T-helper 22 cell (primary cell): ENCODE data around the gene LRMDA.

Experiments
- DNase-seq: peaks from one replicate; pipeline ENCODE4 v3.0.0-alpha.2; 2020; ENCODE audit warnings: low read depth

LRMDA gene

DNA sequence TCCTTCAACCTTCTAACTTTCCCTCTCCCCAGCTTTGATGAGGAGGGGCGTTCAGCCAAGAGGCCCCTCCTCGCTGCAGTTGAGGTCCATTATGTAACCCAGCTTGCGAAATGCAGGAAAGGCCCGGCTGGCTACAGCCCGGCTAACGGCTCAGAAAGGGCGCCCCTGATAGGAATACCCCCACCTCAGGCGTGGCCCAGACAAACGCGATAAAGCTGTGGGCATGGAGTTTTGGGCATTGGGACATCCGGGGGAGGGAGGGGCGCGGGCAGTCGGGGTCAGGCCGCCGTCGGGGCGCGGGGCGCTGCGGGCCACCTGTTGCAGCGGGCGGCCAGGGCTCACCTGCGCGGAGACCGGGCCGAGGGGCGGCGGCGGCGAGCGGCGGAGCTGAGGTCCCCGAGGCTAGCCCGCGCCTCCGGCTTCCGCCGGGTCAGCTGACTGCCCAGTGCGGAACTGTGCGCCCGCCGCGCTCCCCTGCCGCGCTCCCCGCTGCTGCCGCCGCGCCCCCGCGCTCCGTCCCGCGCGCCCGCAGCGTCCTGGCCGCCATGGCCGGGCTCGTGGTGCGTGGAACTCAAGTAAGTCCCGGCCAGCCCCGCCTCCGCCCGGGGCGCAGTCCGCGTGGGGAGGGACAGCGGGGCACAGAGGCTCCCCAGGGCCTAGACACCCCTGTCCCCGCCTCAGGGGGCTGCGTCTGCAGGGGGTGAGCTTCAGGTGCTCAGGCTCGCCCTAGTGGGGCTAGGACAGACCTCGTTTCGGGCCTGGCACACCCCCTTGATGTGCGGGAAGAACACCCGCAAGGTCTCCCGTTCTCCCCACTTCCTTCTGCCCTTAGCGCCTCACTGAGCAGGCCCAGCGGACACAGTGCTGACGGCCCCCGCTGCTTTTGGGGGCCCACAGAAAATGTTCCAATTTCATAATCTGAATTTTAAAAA lies at the start of gene LRMDA:
Gene LRMDA (plus strand): TSS at position 445 of the 932 bp plus-strand sequence.
- DNase-seq: no peak

DNA sequence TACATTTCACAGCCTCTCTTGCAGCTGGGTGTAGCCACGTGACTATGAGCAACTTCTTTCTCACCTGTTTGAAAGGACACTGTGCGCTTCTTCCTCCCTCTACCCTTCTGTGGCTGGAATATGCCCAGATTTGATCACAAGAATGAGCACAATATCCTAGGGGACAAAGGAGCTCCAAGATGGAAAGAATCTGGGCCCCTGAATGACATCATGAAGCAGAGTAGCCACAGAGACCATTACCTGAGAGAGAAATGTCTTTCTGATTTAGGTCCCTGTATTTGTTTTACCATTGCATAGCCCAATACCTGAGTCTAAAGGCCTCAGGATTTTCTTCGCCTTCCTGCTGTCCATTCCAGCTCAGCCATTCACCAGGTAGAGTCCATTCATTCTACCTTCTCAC lies 45.3 kb upstream of the LRMDA start:
- DNase-seq: no peak

DNA sequence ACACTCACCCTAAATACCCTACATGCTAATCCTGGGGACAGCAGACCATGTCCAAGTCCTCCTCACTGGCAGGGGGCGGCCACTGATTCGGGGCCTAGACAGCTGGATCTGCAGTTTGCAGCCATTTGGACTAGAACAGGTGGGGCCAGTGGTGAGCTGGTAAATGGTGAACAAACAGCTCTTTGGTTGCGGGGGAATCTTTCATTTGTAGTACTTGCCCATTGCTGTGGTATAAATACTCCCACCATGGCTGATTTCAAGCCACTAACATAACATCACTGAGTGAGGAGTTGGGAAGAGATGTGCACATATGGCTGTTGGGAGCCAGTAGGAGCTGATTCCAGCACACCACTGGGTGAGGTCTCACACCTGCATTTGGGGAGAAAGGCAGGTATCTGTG lies 43.3 kb upstream of the LRMDA start:
- DNase-seq: no peak

DNA sequence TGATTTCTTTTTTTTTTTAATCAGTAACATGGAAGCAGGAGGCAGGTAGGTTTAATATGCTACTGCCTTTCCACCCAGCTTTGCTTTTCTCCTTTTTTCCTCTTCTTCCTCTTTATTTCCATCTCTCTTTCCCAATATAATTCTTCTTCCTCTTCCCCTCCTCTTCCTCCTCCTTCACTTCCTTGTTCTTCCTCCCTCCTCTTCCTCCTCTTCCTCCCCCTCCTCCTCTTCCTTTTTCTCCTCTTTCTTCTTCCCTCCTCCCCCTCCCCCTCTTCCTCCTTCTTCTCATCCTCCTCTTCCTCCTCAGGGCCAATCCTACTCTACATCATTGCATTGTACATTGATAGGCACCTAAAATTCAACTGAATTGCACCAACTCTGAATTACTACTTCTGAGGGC lies 41.2 kb upstream of the LRMDA start:
- DNase-seq: no peak

DNA sequence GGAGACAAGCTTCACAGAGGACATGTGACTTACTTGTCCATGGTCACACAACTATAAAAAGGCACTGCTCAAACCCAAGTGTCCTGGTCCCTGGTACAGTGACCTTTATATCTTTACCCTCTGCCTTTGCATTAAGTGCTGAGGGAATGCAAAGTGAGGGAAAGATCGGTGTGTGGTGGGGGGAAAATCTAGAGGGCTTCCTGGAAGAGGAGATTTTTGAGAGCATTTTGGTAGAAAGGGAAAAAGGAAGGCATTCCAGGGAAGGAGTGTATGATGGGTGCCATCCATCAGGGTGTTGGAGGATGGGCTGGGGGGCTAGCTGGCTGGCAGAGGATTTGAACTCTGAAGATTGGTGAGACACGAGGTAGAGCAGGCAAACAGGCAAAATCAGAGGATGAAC lies 39.2 kb upstream of the LRMDA start:
- no peak for DNase-seq

DNA sequence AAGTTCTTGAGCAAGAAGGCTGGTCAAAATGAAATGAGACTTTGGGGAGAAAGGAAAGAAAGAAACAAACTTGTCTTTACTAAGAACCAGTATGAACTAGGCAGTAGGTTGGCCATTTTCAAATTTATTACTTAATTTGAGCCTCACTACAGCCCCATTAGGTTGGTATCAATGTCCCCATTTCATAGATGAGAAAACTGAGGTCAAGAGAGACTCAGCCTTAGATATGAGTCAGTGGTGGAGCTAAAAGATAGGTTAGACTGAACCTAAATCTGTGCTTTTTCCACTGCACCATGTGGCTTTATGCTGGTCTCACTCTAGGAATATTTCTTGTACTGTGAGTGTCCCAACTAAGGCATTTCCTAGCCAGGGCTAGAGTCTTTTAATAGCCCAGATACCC lies 38.7 kb upstream of the LRMDA start:
- DNase-seq: no peak

DNA sequence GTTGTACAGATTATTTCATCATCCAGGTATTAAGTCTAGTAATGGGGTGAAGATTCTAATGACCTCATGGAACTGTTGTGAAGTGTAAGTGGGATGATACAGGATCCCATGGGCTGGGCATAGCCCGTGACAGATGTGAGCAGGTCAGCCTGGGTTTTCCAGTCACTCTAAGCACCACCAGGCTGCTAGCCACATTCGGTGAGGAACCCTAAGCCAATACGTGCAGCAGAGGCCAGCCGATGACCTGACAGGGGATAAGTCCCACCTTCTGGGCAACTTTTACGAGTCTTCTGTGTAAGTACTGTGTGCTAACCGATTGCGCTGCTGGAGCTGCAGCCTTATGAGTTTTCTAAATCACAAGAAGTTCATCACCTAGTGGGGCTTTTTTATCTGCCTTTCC lies 37.2 kb upstream of the LRMDA start:
- DNase-seq: no peak

DNA sequence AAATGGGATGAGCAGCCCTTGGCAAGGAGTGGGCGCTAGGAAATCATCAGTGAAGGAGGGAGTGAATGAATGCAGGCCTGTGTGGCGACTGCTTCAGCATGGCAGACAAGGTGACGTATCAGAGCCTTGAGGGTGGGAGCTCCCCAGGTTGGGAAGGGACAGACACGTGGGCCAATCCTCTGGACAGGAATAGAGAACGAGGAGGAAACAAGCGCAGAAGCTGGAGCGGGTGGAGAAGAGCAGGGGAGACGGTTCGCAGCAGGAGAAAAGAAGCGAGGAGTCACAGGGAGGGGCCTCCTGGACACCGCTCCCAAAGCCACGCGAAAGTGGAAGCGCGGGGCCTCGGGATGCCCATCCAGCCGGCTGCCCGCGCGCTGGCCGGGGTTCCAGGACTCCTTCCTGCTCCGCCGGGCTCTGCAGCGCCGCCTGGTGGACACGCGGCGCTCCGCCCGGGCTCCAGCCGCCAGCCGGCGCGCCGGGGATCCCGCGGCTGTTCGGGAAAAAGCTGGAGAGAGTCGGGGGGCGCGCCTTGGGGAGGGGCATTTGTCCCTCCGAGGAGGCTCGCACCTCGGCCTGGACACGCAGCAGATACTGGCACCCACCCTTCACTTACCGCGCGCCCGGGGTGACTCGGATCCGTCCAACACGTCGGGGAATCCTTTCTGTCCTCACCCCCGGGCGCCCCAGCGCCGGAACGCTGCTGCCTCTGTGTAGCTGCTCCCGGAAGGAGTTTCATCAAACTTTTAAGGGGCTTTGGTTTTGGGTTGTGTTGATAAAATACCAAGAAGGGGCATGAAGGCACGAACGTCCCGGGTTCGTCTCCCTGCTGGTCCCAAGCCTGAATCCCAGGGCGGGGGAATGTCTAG lies 36.1 kb upstream of the LRMDA start:
- no peak for DNase-seq

DNA sequence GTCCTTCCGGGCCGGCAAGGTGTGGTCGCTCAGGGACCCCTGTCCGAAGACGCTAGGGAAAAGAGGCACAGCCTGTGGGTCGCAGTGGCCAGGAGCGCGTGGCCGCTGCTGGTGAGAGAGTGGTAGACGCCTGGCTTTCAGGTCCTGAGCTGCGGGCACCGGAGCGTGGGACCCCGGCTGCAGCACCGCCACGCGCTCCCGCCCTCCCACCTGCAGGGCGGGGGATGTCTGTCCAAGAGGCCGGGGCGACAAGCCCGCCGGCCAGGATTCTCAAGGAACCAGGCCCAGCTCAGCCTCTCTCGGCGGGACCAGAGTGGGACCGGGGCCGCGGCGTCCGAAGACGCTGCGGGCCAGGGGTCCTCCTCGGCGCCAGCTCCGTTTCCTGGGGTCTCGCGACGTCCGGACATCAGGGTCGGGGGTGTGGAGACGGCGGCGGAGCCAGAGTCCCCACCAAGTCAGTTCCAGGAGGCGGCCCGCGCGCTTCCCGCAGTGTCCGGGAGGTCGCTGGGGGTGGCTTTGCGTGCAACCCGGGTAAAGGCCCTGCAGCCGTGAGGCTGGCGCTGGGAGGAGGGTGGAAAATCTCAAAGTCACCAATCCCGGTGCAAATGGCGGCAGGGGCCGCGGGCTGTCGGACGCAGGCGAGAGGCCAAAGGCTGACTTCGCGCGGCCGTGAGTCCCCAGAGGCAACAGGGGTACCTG lies 35.3 kb upstream of the LRMDA start:
- DNase-seq: no peak

DNA sequence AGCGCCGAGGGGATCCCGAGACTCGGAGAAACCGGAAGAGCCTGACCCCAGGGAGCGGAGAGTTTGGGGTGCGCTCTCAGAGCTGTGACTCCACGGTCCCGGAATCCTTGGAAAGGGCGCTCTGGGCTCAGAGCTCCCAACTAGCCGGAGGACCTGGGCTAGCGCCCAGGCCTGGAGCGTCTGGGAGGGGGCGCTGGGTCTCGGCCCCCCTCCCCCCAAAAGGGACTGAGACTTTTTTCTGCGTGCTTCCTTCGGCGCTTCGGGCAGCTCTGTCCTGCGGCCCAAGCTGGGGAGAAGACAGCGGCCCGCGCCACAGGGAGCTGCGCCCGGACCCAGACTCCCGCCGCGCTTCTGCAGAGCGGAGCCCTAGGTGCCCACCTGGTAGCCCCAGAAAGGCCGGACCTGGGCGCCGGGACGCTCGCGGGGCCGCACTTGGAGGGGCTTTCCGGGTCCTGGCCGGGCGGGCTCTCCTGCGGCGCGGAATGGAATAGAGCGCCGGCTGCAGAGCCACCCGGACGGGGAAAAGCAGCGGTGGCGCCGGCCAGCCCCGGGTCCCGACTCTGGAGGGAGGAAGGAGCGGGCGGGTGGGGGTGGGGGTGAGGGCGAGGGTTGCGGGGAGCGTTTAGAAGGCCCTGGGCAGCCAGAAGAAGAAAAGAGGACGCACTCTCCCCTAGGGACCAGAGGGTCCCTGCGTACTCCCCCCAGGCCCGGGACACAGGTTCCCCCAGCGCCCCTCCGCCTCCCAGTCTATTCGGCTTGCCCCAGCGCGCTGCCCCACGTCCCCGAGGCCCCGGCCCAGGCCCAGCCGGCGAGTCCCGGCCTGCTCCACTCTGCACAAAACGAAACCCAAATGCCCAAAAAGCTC lies 34.6 kb upstream of the LRMDA start:
- no peak for DNase-seq

DNA sequence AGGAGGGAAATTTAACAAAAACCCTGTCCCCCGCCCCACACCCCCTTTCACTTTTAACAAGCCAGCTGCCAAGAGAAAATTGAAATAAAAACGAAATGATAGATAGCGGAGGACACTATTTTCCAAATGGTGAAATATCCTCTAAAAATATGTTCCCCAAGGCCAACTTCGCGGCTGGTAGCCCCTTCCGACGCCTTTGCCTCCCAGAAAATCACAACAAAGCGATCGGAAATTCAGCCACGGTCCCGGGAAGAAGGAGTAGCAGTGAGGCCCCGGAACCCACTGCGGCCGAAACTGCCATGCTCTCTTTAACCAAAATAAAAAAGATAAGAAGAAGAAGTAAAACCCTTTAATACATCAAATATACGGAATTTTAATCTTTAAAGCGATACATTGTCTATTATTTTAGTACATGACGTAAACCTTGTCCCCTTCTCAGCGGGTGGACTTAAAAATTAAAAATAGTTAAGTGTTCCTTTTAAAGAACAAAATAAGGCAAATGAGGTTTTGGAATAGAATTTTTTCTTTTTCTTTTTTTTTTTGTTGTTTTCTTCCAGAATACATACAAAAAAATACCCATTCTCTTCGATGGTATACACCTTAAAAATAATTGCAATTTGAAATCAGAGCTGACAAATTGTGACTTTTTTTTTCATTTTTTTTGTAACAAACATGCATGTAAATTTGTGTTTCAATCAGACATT lies 33.8 kb upstream of the LRMDA start:
- DNase-seq: no peak

DNA sequence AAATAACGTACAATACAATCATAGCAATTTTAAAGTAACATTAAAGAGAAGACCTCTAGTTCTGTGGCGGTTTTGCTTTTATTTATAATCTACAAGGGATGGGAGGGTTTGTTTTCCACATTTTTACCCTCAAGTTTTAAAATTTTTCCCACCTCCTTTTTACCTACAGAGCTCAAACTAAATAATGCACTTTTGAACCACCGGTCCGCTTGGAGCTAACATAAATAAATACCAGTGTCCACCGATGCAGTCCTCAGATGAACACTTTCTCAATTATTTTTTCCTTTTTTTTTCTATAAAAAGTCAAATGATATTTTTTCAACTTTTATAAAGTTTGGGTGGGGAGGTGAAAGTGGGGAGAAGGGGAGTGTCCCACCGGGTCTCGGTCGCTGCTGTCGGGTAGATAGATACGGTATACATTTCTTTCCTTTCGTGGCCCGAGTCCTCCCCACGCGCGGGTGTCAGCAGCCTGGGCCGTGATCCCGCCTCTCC lies 33.2 kb upstream of the LRMDA start:
- DNase-seq: no peak

DNA sequence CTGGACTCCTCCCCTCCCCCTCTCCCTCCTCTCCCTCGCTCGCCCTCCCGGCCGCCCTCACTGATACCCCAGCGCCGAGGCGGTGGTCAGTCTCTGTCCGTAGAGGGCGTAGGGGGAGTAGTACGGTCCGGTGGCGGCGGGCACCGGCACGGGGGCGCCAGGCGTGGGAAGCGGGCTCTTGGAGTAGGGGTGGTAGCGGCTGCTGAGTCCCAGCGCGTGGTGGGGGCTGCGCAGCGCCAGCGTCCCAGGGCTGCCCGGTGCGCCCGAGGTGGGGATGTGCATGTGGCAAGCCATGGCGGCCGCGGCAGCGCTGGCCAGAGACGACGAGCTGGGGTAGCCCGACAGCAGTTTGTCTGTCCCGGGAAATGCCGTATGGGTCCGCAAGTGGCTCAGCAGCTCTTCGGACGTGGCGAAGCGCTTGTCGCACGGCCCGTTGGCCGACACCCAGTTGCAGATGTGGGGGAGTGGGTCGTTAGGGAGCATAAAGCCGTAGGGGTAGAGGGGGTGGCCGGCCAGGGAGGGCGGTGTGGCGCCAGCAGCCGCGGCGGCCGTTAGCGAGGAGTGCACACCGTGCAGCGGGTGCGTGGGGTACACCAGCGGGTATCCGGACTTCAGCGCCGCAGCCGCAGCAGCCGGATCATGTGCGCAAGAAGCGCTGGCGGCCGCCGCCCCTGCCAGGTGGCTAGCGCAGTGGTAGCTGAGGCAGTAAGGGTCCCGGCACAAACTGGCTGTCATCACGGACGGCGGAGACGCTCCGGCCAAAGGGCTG lies 32.5 kb upstream of the LRMDA start:
- DNase-seq: no peak

DNA sequence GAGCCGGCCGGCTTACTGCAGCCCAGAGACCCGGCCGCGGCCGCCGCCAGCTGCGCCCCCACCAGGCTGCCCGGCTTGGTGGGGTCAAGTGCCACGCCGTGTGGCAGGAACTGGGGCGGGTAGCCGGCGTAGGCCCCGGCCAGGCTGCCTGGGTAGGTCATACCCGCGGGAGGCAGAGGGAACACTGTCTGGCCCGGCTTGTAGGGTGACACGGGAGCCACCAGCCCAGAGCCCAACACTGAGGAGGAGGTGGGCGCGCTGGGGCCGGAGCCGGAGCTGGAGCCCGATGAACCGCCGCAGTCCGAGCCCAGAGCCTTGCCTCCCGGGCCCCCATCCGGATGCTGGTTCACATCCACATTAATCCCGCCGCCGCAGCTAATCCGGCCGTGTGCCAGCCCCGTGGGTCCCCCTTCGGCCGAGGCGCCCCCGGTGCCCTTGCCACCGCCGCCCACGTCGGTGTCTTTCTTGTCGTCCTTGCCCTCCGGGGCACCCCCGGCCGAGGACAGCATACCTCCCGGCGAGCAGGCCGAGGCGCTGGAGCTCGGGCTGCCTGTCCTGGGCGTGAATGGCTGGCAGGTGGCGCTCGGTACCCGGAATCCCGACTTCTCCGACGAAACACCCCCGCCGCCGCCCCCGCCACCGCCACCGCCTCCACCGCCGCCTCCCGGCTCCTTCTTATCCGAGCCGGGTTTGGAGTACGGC lies 31.8 kb upstream of the LRMDA start:
- no peak for DNase-seq

DNA sequence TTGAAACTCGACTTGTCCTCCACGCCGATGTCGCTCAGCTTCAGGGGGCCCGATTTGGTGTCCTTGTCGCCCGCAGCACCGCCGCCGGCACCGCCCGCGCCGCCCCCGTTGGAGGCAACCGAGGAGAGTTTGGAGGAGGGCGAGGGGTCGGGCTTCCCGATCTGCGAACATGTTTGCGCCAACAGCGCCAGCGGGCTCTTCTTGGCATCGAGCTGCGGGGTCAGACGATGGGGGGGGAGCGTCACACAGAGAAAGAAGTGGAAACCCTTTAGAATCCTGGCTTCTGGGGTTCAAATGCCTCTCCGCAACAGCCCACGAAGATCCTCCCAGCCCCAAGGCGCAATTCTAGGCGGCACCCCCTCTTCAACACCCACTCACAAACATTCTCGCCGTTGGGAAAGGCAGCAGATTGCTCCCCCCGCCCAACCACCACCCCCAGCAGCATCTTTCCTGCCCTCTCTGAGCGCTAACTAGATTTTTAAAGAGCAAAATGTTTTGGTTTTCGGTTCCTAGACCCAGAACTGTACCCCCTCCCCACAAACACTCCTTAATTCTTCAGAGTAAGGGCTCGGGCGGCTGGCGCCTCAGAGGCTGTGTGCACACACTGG lies 31.2 kb upstream of the LRMDA start:
- DNase-seq: no peak

DNA sequence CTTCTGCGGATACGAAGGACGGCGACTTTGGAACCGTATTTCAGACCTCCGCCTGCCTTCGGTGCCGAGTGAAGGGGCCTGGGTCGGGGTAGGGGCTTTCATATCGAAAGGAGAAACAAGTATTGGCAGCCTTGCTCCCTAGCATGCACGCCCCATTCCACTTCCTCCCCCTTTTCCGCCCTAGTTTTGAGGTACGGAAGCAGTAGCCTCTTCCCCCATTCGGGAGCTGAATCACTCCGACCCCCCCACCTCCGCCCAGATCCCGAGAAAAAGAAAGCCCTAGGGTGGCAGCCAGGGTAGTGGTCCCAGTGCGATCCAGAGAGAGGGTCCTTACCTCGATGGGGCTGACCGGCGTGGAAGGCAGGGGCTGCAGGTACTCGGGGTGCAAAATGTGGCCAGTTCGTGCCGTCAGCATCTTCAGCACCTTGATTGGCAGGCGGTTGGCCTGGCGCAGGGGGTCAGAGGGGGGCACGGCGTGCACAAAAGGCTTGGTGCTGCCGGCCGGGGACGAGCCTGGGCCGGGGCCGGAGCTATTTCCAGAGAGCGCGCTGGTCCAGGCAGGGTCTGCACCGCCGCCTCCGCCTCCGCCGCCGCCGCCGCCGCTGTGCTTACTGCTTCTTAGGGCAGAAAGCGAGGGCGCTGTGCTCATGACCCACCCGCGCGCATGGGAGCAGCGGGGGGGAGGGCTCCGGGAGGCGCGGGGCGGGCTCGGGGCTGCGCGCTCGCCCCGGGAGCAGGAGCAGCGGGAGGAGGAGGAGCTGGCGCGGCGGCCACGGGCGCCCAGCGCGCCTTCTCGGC lies 30.5 kb upstream of the LRMDA start:
- no peak for DNase-seq

DNA sequence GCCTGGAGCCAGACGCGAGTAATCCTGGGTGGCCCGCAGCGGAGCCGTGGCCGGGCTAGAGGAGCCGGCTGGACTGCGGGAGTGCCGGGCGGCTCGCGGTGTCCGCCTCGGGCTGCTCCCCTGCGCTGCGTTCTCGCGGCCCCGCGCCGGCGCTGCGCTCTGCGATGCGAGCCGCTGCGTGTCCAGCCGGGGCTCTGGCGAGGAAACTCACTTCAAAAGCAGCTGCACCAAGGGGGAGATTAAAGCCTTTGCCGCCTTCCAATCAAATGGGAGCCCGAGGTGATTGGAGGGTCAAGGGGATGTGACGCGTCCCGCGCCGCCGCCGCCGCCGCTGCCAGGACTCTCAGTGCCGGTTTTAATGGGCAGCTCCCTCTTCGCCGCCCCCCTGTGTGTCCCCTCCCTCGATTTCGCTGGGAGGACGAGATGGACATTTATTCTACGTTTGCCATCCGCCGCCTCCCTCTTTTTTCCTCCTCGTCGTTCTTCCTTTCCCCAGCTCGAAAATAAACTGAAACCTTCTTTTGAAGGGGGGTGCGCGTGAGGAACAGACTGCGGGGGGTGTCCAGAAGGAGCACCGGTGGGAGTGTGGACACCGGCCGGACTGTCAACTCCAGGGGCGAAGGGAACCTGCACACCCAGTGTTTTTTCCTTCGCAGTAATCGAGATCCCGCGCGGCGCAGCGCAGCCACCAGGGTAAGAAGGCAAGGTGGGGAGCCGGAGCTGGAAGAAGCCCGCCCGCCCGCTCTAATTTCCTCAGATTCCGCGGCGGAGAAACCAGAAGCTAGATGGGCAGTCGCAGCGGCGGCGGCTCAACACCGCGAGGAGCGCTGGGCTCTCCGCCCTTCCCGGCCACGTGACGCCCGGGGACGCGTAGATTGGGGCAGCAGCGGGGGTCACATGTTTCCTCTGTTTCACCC lies 29.6 kb upstream of the LRMDA start, which contains the start of gene ZNF503:
Gene ZNF503 (minus strand): TSS at position 196 of the 917 bp plus-strand sequence. CDS start 345 bp downstream, outside the sequence.
- DNase-seq: no peak
